GM12892 (cell line): ENCODE measurements around the gene MYZAP.
A peak's percentile ranks its signal among the peaks of the same experiment; 100 is the strongest.

ENCODE experiments used
- DNase-seq: peaks from one replicate; pipeline ENCODE4 v3.0.0; 2011; ENCODE audit not compliant: insufficient read length
- FAIRE-seq: peaks from 2 replicates; lab custom pipeline; 2011; peaks lifted over from hg19 to GRCh38; lab: Jason Lieb, UNC
- POLR2A ChIP-seq: IDR thresholded peaks from 2 replicates; pipeline ENCODE4 v1.6.1; 2011; ENCODE audit warnings: low read depth, low read length, control low read depth
- POLR2AphosphoS5 ChIP-seq: IDR thresholded peaks from 2 replicates; pipeline ENCODE4 v1.6.1; 2011; ENCODE audit warnings: low read depth, low read length, control low read depth
- TAF1 ChIP-seq: IDR thresholded peaks from 2 replicates; pipeline ENCODE4 v1.6.1; 2011; ENCODE audit warnings: low read depth, mild to moderate bottlenecking, control low read depth, low read length, borderline replicate concordance

The MYZAP gene

GRCh38 chr15:57730876-57731275 lies 139.2 kb downstream of the MYZAP start:
- FAIRE-seq (no peak), DNase-seq (no peak)
- TF ChIP-seq POLR2A (no peak), POLR2AphosphoS5 (no peak), TAF1 (no peak)

- DNase-seq (no peak), FAIRE-seq (no peak)
- TF ChIP-seq POLR2A (no peak), POLR2AphosphoS5 (no peak), TAF1 (no peak)
These were observed 139.9 kb downstream of the MYZAP start for GRCh38 chr15:57731530-57732103.

DNA sequence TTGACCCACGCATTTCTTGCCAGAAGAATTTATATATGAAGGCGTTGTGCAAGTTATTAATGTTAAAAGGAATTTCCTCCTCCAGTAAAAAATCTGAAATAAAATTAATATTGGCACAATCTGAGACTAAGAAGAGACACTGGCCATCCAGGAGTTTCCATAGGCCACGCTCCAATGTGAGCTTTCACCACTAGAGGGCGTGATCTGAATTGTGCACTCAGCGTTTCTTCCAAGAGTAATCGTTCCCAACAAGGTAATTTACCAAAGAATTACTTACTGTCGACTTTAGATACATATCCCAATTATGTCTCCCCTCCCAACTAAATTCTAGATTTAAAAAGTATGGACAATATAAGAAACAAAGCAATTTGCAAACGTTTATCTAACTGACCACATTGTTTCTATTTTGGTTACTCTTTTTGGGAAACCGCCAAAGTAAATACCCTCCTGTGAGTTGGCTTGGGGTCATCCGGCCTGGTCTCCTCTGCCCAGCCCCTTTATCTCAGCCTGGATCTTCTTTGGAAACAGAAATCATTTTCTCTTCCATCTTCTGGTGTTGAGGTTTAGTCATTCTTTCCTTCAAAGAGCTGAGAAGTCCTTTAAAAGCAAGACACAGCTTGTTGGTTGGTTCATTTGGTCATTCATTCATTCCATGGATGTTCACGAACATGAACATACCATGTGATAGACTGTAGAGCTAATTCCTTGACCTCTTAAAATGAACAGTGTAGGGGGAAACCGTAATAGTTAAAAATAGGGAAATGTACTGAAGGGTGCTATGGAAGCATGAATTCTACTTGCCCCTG lies 141.0 kb downstream of the MYZAP start:
- DNase-seq: no peak
- TF ChIP-seq TAF1: no peak
- TF ChIP-seq POLR2AphosphoS5: no peak
- no peak for TF ChIP-seq POLR2A
- peak; percentile 44 for FAIRE-seq

DNA sequence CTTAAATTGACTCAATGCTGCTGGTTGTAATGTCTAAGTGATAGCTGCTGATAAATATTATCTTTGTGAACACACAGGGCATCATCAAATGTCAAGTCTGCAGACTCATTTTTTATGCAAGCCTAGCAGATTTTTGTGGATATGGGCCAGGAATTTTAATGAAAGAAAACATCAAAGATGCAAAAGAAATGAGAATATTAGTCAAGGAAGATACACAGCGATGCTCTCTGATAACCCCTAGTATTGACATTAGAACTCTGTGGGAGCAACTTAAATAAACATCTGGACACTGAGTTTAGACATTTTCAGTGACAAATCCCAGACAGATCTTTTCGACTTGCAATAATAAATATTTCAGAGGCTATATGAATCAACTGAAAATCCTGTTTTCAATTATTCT lies 143.2 kb downstream of the MYZAP start:
- TF ChIP-seq POLR2AphosphoS5: no peak
- TF ChIP-seq POLR2A: no peak
- DNase-seq: no peak
- no peak for FAIRE-seq
